Endothelial cell of umbilical vein (primary cell): ENCODE measurements around the gene TIGIT.

Source experiments
- POLR2A ChIP-seq: IDR thresholded peaks from 2 replicates; pipeline ENCODE4 v1.6.1; 2012; ENCODE audit warnings: low read depth, mild to moderate bottlenecking, control low read depth, low read length
- TF ChIP-seq, protein P1 (sequence below), 2 donors: IDR thresholded peaks; 1 replicate in 1 of 2; 2 replicates in 1 of 2; pipeline ENCODE4 v1.5.1; 2011; ENCODE audit warnings: low read length in 2 of 2, mild to moderate bottlenecking in 2 of 2, moderate library complexity in 2 of 2, control low read depth in 1 of 2, inconsistent platforms in 1 of 2, low read depth in 1 of 2; ENCODE audit not compliant: insufficient read depth in 1 of 2; ENCODE audit errors: extremely low read depth in 1 of 2

DNA sequence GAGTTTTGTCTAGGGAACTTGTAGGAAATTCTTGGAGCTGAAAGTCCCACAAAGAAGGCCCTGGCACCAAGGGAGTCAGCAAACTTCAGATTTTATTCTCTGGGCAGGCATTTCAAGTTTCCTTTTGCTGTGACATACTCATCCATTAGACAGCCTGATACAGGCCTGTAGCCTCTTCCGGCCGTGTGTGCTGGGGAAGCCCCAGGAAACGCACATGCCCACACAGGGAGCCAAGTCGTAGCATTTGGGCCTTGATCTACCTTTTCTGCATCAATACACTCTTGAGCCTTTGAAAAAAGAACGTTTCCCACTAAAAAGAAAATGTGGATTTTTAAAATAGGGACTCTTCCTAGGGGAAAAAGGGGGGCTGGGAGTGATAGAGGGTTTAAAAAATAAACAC lies 15.0 kb downstream of the TIGIT start:
- TF ChIP-seq POLR2A = no peak
- TF ChIP-seq, protein P1, sequence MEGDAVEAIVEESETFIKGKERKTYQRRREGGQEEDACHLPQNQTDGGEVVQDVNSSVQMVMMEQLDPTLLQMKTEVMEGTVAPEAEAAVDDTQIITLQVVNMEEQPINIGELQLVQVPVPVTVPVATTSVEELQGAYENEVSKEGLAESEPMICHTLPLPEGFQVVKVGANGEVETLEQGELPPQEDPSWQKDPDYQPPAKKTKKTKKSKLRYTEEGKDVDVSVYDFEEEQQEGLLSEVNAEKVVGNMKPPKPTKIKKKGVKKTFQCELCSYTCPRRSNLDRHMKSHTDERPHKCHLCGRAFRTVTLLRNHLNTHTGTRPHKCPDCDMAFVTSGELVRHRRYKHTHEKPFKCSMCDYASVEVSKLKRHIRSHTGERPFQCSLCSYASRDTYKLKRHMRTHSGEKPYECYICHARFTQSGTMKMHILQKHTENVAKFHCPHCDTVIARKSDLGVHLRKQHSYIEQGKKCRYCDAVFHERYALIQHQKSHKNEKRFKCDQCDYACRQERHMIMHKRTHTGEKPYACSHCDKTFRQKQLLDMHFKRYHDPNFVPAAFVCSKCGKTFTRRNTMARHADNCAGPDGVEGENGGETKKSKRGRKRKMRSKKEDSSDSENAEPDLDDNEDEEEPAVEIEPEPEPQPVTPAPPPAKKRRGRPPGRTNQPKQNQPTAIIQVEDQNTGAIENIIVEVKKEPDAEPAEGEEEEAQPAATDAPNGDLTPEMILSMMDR (IDR thresholded peaks at IDR 0.05; ENCODE audit: extremely low read depth in 1 of 2, insufficient read depth in 1 of 2, low read depth in 1 of 2, low read length in 2 of 2) = no peak
